Measurements from ENCODE around the gene SFXN5.

SFXN5 gene

DNA sequence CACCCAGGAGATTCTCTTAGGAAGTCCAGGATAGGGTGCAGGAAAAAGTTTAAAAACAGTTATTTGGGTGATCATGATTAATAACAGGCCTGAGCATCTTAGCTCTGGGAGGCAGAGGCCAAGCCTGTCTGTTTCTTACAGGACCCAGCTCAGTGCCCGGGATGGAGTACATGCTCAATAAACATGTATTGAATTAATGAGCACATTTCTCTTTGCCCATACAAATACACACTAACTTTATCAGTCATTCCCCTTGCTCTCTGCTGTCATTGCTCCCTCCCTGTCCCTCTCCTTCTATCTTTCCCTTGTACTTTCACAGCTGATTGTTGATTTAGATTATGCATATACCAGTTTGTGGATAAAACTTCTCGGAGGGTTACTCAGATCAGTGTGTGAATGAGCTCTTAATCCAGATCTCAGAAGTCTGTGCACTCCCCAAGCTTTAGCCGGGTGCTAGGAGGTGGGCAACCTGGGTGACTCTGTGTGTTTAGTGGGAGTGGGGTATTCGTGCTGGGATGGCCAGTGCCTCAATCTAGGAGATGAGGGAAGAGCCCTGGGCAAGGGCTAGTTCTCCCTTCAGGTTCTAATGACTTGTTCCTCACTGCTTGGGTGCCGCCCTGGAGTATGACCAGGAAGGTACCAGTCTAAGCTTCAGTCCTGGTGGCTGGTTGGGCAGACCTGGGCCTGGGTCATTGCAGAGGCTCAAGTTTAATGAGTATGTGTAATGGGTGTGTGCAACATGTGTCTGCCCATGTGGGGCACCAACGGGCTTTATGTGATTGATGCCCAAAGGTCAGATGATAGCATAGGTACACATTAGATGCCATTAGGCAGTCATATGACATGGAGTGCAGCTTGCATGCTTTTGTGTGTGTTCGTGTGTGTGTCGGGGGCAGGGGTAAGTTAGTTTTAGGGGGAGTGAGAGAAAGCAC is 143.6 kb downstream of the SFXN5 start:
- no peak for TF ChIP-seq TCF12 (IDR thresholded peaks at IDR 0.05; ENCODE audit: low read depth)
- TF ChIP-seq, protein P1, sequence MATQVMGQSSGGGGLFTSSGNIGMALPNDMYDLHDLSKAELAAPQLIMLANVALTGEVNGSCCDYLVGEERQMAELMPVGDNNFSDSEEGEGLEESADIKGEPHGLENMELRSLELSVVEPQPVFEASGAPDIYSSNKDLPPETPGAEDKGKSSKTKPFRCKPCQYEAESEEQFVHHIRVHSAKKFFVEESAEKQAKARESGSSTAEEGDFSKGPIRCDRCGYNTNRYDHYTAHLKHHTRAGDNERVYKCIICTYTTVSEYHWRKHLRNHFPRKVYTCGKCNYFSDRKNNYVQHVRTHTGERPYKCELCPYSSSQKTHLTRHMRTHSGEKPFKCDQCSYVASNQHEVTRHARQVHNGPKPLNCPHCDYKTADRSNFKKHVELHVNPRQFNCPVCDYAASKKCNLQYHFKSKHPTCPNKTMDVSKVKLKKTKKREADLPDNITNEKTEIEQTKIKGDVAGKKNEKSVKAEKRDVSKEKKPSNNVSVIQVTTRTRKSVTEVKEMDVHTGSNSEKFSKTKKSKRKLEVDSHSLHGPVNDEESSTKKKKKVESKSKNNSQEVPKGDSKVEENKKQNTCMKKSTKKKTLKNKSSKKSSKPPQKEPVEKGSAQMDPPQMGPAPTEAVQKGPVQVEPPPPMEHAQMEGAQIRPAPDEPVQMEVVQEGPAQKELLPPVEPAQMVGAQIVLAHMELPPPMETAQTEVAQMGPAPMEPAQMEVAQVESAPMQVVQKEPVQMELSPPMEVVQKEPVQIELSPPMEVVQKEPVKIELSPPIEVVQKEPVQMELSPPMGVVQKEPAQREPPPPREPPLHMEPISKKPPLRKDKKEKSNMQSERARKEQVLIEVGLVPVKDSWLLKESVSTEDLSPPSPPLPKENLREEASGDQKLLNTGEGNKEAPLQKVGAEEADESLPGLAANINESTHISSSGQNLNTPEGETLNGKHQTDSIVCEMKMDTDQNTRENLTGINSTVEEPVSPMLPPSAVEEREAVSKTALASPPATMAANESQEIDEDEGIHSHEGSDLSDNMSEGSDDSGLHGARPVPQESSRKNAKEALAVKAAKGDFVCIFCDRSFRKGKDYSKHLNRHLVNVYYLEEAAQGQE (IDR thresholded peaks at IDR 0.05; ENCODE audit: low read depth), result no peak

DNA sequence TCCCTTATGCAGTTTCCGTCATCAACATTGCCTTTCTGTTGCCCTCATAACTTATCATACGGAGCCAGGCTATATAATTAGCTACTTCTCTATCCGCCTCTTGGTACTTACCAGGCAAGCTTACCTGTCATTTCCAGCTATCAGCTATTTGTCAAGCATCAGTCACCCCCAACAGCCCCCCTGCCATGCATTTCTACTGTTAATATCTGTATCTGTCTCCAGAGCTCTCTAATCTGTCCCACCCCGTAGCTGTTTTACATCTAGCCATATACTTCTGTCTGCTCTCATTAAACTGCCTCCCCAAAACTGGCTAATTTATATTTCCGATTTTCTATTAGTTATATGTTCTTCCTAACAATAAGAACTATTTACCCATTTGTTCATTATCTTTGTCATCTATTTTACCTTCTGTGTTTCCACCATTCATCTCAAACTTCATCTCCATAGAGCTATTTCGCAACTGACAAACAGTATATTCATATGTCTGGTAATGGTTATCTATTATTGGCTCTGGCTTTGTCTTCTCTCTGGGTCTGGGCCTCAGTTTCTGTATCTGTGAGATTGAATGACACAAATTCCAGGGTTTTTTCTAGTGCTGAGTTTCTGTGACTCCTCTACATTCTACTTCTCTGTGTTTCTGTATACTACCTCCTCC is 144.6 kb downstream of the SFXN5 start:
- TF ChIP-seq ZBTB7A (IDR thresholded peaks at IDR 0.05; ENCODE audit: low read depth) (no peak), CEBPB (IDR thresholded peaks at IDR 0.05) (no peak), NFIC (IDR thresholded peaks at IDR 0.05) (no peak), TCF12 (IDR thresholded peaks at IDR 0.05; ENCODE audit: low read depth) (no peak), FOXM1 (IDR thresholded peaks at IDR 0.05; ENCODE audit: borderline replicate concordance, low read depth) (no peak), RAD21 (IDR thresholded peaks at IDR 0.05; ENCODE audit: low read depth) (no peak), TAF1 (IDR thresholded peaks at IDR 0.05; ENCODE audit: low read depth) (no peak), CREB1 (IDR thresholded peaks at IDR 0.05; ENCODE audit: low read depth) (no peak), EP300 (IDR thresholded peaks at IDR 0.05; ENCODE audit: borderline replicate concordance) (no peak), YY1 (IDR thresholded peaks at IDR 0.05; ENCODE audit: low read depth) (no peak), TEAD4 (IDR thresholded peaks at IDR 0.05) (no peak), EGR1 (IDR thresholded peaks at IDR 0.05) (no peak)
- TF ChIP-seq, protein P1 (IDR thresholded peaks at IDR 0.05; ENCODE audit: low read depth), result no peak
- TF ChIP-seq, protein P2, sequence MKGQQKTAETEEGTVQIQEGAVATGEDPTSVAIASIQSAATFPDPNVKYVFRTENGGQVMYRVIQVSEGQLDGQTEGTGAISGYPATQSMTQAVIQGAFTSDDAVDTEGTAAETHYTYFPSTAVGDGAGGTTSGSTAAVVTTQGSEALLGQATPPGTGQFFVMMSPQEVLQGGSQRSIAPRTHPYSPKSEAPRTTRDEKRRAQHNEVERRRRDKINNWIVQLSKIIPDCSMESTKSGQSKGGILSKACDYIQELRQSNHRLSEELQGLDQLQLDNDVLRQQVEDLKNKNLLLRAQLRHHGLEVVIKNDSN (IDR thresholded peaks at IDR 0.05), result no peak
- TF ChIP-seq, protein P3, sequence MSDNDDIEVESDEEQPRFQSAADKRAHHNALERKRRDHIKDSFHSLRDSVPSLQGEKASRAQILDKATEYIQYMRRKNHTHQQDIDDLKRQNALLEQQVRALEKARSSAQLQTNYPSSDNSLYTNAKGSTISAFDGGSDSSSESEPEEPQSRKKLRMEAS (IDR thresholded peaks at IDR 0.05), result no peak

DNA sequence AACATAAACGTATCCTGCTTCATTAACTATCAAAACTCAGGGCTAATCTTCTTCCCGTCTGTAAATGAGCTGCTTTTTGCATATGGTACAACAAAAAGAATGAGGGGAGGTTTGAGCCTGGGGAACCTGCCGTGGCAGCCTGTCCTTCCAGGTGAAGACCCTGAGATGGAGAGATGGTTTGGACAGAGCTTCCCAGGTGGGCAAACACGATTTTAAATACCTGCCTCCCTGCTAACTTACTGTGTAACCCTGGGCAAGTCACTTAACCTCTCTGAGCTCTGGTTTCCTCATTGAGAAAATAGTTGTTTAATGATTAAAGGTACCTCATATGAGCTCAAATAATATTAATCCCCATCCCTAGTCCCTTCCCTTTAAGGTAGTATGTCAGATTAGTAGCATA is 145.1 kb downstream of the SFXN5 start:
- TF ChIP-seq NFIC (IDR thresholded peaks at IDR 0.05), result no peak
- no peak for TF ChIP-seq TEAD4 (IDR thresholded peaks at IDR 0.05)
- no peak for TF ChIP-seq FOXM1 (IDR thresholded peaks at IDR 0.05; ENCODE audit: borderline replicate concordance, low read depth)
- TF ChIP-seq CEBPB (IDR thresholded peaks at IDR 0.05), result no peak
- no peak for TF ChIP-seq YY1 (IDR thresholded peaks at IDR 0.05; ENCODE audit: low read depth)
- TF ChIP-seq RAD21 (IDR thresholded peaks at IDR 0.05; ENCODE audit: low read depth), result no peak
- TF ChIP-seq TAF1 (IDR thresholded peaks at IDR 0.05; ENCODE audit: low read depth), result no peak
- TF ChIP-seq EGR1 (IDR thresholded peaks at IDR 0.05), result no peak

DNA sequence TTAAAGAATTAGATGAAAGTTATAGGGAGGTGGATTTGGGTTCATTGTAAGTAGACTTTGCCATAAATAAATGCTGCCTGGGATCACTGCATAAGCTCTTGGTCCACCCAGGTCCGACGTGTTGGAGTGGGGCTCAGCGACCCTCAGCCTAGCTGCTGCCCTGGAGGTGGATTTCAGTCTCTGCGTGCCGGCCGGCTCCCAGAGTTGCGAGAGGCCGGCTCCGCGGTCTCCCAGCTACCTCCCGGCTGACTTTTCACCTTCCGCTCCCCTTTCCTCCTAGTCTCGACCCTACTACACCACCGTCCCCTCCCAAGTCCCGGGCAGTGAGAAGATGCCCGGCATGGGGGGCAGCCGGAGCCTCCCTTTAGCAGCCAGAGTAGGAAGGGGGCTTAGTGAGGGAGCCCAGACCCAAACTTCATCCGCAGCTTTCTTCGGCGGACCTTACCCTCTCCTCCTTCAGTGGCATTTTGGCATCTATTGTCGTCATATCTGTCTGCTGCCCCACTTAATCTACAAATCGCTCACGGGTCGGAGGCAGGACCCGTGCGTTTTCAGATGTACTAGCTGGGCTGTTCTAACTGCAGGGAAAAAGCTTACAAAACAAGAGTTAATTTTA is 146.1 kb downstream of the SFXN5 start:
- no peak for TF ChIP-seq YY1 (IDR thresholded peaks at IDR 0.05; ENCODE audit: low read depth)
- no peak for TF ChIP-seq FOXM1 (IDR thresholded peaks at IDR 0.05; ENCODE audit: borderline replicate concordance, low read depth)
- TF ChIP-seq, protein P2 (IDR thresholded peaks at IDR 0.05), result no peak
- no peak for TF ChIP-seq CREB1 (IDR thresholded peaks at IDR 0.05; ENCODE audit: low read depth)
- TF ChIP-seq, protein P3 (IDR thresholded peaks at IDR 0.05), result no peak
- no peak for TF ChIP-seq NFIC (IDR thresholded peaks at IDR 0.05)
- TF ChIP-seq CEBPB (IDR thresholded peaks at IDR 0.05), result no peak
- TF ChIP-seq TCF12 (IDR thresholded peaks at IDR 0.05; ENCODE audit: low read depth), result no peak
- no peak for TF ChIP-seq TAF1 (IDR thresholded peaks at IDR 0.05; ENCODE audit: low read depth)
- TF ChIP-seq, protein P1 (IDR thresholded peaks at IDR 0.05; ENCODE audit: low read depth), result no peak
- no peak for TF ChIP-seq EP300 (IDR thresholded peaks at IDR 0.05; ENCODE audit: borderline replicate concordance)
- no peak for TF ChIP-seq EGR1 (IDR thresholded peaks at IDR 0.05)
